Nephron (organoid): ENCODE data around the gene CACNG8.

Experiments
- H3K27ac Mint-ChIP-seq, 3 experiments: 2 replicates each; pipeline ENCODE4 v1.8.0; 2020; ENCODE audit warnings: mixed read lengths in 3 of 3, mild to moderate bottlenecking in 2 of 3, moderate library complexity in 1 of 3
- H3K27me3 Mint-ChIP-seq: 2 replicates; pipeline ENCODE4 v1.8.0; 2021; ENCODE audit warnings: low read depth, mild to moderate bottlenecking, moderate library complexity, mixed read lengths
- H3K36me3 Mint-ChIP-seq: 2 replicates; pipeline ENCODE4 v1.8.0; 2020; ENCODE audit warnings: low read depth, mixed read lengths
- H3K4me1 Mint-ChIP-seq: 2 replicates; pipeline ENCODE4 v1.8.0; 2020; ENCODE audit warnings: mixed read lengths
- H3K4me3 Mint-ChIP-seq, 3 experiments: 2 replicates each; pipeline ENCODE4 v1.8.0; 2020; ENCODE audit warnings: mild to moderate bottlenecking in 3 of 3, mixed read lengths in 3 of 3, moderate library complexity in 2 of 3
- H3K9me3 Mint-ChIP-seq: 2 replicates; pipeline ENCODE4 v1.8.0; 2020; ENCODE audit warnings: mixed read lengths
- CTCF ChIP-seq, 3 experiments: fragments of 200-600 bp; sonication (generic); IDR thresholded peaks; one replicate each; pipeline ENCODE4 v1.5.0; 2021; ENCODE audit warnings: antibody characterized with exemption in 3 of 3; ENCODE audit not compliant: unreplicated experiment in 3 of 3

The CACNG8 gene

GRCh38 chr19:53962887-53963431 is at the start of gene CACNG8:
CACNG8 (plus strand) TSS chr19:53962937.
- H3K9me3 Mint-ChIP-seq, result no peaks in the 10 kb centered on the region
- no peak for TF ChIP-seq CTCF (IDR thresholded peaks at IDR 0.05; ENCODE audit: unreplicated experiment in 3 of 3)

GRCh38 chr19:53915000-53915399 is 47.7 kb upstream of the CACNG8 start:
- Mint-ChIP-seq H3K4me1 (no peaks in the 10 kb centered on the region), H3K27ac (no peak overlapping the region), H3K9me3 (peaks cover 7% of the 10 kb centered on the region), H3K4me3 (no peak overlapping the region), H3K27me3 (peaks cover 55% of the 10 kb centered on the region), H3K36me3 (peaks cover 3% of the 10 kb centered on the region)
- TF ChIP-seq CTCF (IDR thresholded peaks at IDR 0.05; ENCODE audit: unreplicated experiment in 3 of 3), result no peak

More at GRCh38 chr19:53962887-53963431, at the start of gene CACNG8:
- Mint-ChIP-seq H3K27me3 (peaks cover 90% of the 10 kb centered on the region), H3K4me3 (peak within 1 kb of the TSS; percentile 64 to 75 (median 72)), H3K27ac (no peak within 1 kb of the TSS), H3K4me1 (no peaks in the 10 kb centered on the region), H3K36me3 (no peaks in the 10 kb centered on the region)

GRCh38 chr19:53916004-53916403 is 46.7 kb upstream of the CACNG8 start:
- TF ChIP-seq CTCF (IDR thresholded peaks at IDR 0.05; ENCODE audit: unreplicated experiment in 3 of 3), result no peak
- Mint-ChIP-seq H3K4me1 (no peaks in the 10 kb centered on the region), H3K4me3 (no peak overlapping the region), H3K9me3 (peaks cover 7% of the 10 kb centered on the region), H3K27ac (no peak overlapping the region), H3K36me3 (no peaks in the 10 kb centered on the region), H3K27me3 (peaks cover 45% of the 10 kb centered on the region)

- peaks cover 32% of the 10 kb centered on the region for H3K27me3 Mint-ChIP-seq
- no peaks in the 10 kb centered on the region for H3K36me3 Mint-ChIP-seq
- no peak for TF ChIP-seq CTCF (IDR thresholded peaks at IDR 0.05; ENCODE audit: unreplicated experiment in 3 of 3)
- H3K4me3 Mint-ChIP-seq, result no peak overlapping the region
- H3K27ac Mint-ChIP-seq, result no peak overlapping the region
- H3K4me1 Mint-ChIP-seq, result no peaks in the 10 kb centered on the region
- H3K9me3 Mint-ChIP-seq, result peaks cover 3% of the 10 kb centered on the region
Observed at GRCh38 chr19:53917356-53917755, 45.4 kb upstream of the CACNG8 start.

GRCh38 chr19:53927739-53928138 is 35.0 kb upstream of the CACNG8 start:
- no peak for TF ChIP-seq CTCF (IDR thresholded peaks at IDR 0.05; ENCODE audit: unreplicated experiment in 3 of 3)

GRCh38 chr19:53936029-53936428 is 26.7 kb upstream of the CACNG8 start:
- Mint-ChIP-seq H3K4me3 (no peak overlapping the region), H3K4me1 (no peaks in the 10 kb centered on the region), H3K27ac (no peak overlapping the region), H3K27me3 (peaks cover 36% of the 10 kb centered on the region), H3K36me3 (no peaks in the 10 kb centered on the region), H3K9me3 (peaks cover 4% of the 10 kb centered on the region)
- no peak for TF ChIP-seq CTCF (IDR thresholded peaks at IDR 0.05; ENCODE audit: unreplicated experiment in 3 of 3)

More at GRCh38 chr19:53927739-53928138, 35.0 kb upstream of the CACNG8 start:
- Mint-ChIP-seq H3K4me1 (no peaks in the 10 kb centered on the region), H3K27ac (no peak overlapping the region), H3K27me3 (peaks cover 9% of the 10 kb centered on the region), H3K9me3 (peaks cover 9% of the 10 kb centered on the region), H3K4me3 (no peak overlapping the region), H3K36me3 (no peaks in the 10 kb centered on the region)
